ENCODE data around the gene LTB4R2.

LTB4R2 gene

GRCh38 chr14:24309538-24310264 is at the start of gene LTB4R2:
Gene LTB4R2 (plus strand): TSS chr14:24310140. CDS start chr14:24310665, 525 bp downstream.
- TF ChIP-seq CTCF (IDR thresholded peaks at IDR 0.05; ENCODE audit: borderline replicate concordance, insufficient read depth, low read depth, low read length) = no peak
- H3K4me3 ChIP-seq (ENCODE audit: low read depth, low read length) = peak within 1 kb of the TSS; percentile 16

GRCh38 chr14:24260780-24261157 is 49.2 kb upstream of the LTB4R2 start:
- no peak for TF ChIP-seq CTCF (IDR thresholded peaks at IDR 0.05; ENCODE audit: borderline replicate concordance, insufficient read depth, low read depth, low read length)

GRCh38 chr14:24261256-24261968 is 48.5 kb upstream of the LTB4R2 start:
- no peak overlapping the region for H3K4me3 ChIP-seq (ENCODE audit: low read depth, low read length)
- no peak for TF ChIP-seq CTCF (IDR thresholded peaks at IDR 0.05; ENCODE audit: borderline replicate concordance, insufficient read depth, low read depth, low read length)

More at GRCh38 chr14:24260780-24261157, 49.2 kb upstream of the LTB4R2 start:
- no peak overlapping the region for H3K4me3 ChIP-seq (ENCODE audit: low read depth, low read length)

GRCh38 chr14:24261969-24262327 is 48.0 kb upstream of the LTB4R2 start:
- no peak overlapping the region for H3K4me3 ChIP-seq (ENCODE audit: low read depth, low read length)
- no peak for TF ChIP-seq CTCF (IDR thresholded peaks at IDR 0.05; ENCODE audit: borderline replicate concordance, insufficient read depth, low read depth, low read length)

GRCh38 chr14:24262821-24263733 is 46.9 kb upstream of the LTB4R2 start, which contains the start of gene TGM1:
Gene TGM1 (minus strand): TSS chr14:24263177. CDS start chr14:24262352, 825 bp downstream.
- no peak within 1 kb of the TSS for H3K4me3 ChIP-seq (ENCODE audit: low read depth, low read length)
- TF ChIP-seq CTCF (IDR thresholded peaks at IDR 0.05; ENCODE audit: borderline replicate concordance, insufficient read depth, low read depth, low read length) = no peak

- no peak for TF ChIP-seq CTCF (IDR thresholded peaks at IDR 0.05; ENCODE audit: borderline replicate concordance, insufficient read depth, low read depth, low read length)
- H3K4me3 ChIP-seq (ENCODE audit: low read depth, low read length) = no peak overlapping the region
Measured at GRCh38 chr14:24263848-24264247, 46.1 kb upstream of the LTB4R2 start.
